NCI-H1048 (cell line): ENCODE data around the gene EFNA5.
"Not testable (repeated sequence)": the region's sequence is repeated elsewhere in the genome, so short reads cannot be mapped to it uniquely, and the experiment has no call there.

ENCODE experiments used
- DNase-seq: peaks from one replicate; lab custom pipeline; 2025; lab: John Stamatoyannopoulos, UW

EFNA5 gene

DNA sequence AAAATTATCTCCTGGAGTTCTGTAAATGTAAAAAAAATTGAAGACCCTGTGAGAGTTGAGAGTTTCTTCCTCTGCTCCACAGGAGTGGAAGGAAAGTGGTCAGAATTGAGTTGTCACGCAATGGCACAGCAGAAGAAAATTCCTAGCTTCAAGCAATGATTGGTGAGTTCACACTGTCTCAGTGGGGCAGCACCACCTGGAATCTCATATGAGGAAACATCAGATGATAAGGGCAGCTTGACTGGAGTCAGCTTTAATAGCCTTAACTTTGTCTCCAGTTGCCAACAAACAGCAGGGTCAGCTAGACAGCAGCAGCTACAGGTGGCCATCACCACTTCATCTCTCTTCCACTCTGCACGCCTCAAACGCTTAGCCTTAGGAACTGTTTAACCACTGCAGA lies 211.1 kb downstream of the EFNA5 start:
- DNase-seq = no peak

DNA sequence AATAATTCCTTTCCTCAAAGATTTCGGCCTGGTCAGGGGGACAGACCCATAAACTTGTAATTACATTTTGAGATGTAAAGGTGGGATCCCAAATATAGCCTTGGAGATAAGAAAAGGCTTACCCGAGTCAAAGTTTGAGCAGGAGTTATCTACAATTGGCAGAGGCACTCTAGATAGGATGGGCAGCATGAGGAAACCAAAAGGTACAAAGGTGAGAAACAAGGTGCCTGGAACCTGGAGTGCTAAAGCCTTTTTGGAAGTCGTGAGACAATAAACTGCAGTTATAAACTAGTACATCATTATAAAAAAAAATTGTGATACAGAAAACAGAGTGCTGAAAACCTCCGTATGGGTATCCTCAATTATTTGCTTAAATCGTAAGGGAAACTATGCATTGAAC lies 212.4 kb downstream of the EFNA5 start:
- DNase-seq = no peak

DNA sequence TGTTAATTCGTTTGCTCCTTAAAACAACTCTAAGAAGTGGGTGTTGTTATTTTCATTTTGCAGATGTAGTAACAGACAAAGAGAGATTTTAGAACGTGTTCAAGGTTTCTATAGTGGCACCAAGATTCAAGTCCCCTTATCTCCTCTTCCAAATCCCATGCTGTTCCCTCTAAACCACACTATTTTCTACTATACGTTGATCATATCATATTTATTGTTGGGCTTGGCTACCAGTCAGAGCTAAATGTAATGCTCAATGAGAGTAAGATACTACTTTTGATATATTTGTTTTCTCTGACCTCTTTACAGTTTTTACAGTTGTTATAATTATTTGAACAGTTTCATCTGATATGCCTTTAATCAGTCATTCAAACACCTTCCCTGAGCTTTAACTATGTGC lies 212.9 kb downstream of the EFNA5 start:
- no peak for DNase-seq

DNA sequence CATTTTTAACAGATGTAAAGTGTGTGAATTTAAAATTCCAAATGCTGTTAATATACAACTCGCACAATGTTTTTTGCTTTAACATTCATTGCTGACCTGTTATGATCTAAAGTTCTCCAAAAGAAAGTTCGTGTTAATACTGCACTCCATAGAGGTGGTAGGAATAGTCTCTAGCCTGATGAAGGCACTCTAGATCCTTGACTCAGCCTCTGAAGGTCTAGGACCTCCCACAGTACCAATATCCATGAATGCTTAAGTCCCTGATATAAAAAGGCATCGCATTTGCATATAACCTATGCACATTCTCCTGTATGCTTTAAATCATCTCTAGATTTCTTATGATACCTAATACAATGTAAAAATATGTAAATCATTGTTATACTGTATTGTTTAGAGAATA lies 213.6 kb downstream of the EFNA5 start:
- DNase-seq = no peak

DNA sequence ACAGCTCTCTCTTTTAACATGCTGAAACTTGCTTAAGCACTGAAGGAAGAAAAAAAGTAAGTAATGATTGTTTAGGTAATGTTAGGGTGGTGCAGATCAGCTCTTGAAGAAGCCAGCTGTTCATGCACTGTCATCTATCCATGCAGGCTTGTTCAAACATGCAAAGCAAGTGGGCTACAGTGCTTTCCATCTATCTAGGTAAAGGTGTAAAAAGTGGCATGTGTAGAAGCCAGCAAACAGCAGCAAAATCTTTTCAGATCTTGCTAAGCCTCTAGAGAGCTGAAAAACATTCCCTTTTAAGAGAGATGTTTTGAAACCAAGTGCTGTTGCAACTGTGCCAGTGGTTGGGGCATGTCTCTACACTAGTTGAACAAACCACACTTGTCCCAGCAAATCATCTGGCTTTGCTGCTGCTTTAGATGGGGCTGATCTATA lies 214.4 kb downstream of the EFNA5 start:
- DNase-seq = no peak

DNA sequence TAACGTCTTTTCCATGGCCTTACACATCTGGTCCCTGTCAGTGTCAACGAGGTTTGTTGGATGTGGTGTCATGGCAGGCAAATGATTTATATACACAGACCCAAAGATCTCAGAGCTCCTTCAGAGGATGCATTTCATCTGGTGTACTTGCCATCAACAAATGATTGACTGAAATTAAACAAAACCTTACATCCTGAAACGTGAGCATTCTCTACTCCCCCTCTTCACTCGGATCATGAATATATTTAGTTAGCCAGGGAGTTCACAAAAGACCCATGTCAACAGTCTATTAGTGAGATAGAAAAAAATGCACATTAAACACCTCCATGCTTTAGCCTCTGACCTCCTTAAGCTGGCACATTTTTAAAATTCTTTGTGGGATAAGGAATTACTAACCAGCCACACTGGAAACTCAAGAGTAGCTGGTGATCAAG lies 215.6 kb downstream of the EFNA5 start:
- DNase-seq = no peak

DNA sequence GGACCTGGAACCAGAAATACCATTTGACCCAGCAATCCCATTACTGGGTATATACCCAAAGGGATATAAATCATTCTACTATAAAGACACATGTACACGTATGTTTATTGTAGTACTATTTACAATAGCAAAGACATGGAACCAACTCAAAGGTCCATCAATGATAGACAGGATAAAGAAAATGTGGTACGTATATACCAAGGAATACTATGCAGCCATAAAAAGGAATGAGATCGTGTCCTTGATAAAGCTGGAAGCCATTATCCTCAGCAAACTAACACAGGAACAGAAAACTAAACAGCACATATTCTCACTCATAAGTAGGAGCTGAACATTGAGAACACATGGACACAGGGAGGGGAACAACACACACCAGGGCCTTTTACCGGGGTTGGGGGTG lies 218.9 kb downstream of the EFNA5 start:
- DNase-seq = not testable (repeated sequence)

DNA sequence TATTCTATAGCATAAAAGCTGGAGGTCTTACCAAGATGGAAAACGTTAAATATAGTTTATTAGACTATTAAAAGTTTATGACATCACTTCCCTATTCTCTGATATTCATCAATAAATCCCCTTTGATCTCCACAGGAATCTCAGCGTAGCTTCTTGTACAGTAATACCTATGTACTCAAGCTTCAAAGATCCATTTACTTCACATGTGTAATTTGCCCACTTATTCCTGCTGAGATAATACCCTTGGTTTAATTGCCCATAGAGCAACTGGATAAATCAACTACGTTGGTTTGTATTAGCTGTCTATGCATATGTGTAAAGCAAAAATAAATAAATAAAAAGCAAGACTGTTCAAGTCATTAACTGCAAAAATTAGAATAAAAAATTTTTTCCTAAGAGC lies 219.7 kb downstream of the EFNA5 start:
- no peak for DNase-seq

DNA sequence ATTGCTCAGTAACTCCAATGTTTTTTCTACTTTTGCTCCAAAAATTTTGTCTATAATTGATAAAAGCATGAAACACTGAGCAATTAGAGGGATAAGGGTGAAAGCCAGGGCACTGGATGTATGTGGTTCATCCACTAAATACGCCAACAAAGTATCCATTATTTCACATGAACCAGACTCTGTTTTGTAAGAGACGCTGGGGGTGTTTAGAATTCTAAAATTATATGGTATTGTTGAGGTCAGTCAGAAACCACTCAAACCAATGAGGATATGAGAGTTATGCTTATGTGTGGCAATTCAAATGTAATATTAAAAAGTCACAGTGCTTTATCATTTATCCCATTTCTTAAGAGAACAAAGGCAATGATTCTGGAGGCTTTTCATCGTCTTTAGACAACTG lies 220.2 kb downstream of the EFNA5 start:
- DNase-seq = no peak

DNA sequence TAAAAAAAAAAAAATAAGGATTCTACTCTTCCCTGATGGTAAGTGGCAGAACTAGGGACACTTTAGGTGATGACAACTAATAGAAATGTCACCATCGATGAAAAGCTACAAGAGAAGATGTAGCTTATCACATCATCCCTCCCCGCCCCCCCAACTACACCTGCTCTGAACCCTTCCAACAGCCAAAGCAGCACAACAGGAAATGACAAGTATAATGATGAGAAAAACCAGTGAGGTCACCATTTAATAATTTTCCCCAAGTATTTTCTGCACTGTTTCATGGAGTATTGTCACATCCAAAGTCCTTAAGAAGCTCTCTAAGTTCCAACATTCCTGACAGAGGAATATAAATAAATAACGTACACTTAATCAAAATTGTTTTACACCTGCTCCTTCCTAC lies 221.4 kb downstream of the EFNA5 start:
- no peak for DNase-seq

DNA sequence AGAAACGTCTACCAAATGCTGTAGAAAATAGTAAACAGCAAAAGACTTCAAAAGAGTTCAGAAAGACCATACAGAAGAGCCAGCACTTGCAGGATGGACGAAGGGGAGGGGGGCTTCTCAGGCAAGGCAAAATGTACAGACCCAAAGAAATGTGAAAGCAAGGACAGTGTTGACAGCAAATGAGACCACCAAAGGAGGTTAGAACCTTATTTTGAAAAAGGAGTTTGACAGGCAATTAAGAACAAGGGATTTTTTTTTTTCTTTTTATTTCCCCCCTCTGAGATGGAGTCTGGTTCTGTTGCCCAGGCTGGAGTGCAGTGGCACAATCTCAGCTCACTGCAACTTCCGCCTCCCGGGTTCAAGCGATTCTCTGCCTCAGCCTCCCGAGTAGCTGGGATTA lies 223.2 kb downstream of the EFNA5 start:
- DNase-seq = no peak

DNA sequence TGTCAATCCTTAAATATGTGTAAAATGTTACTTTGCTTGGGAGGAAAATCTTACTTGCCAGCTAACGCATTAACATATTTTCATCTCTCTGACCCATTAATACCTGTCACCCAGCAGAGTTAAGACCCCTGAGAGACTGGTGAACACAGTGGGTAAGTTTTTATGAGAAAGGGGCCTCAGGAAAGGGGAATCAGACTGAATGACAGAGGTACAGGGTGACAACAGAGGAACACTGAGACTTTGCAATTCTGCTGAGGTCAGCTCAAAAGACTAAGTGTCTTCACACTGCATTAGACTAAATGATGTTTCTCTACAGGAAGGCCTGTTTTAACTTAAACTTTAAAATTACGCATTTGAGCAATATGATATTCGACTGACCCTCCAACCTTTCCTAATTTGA lies 223.8 kb downstream of the EFNA5 start:
- DNase-seq = no peak

DNA sequence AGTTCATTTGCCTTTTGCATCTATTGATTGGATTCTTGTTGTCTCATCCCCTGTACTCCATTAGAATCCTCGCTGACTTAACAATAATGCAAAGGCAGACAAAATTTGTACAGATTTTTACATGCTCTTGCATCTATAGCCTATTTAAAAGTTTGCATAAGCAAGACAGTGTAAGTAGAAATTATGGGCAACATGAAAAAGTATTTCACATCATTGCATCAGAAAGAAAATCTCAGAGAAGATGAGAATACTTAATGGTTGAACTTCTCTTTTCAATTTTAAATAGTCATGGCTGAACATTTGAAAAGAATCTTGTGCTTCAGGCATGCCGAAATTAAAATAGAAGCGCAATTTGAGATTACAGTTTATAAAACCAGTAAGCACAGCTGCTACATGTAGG lies 226.4 kb downstream of the EFNA5 start:
- DNase-seq = no peak

DNA sequence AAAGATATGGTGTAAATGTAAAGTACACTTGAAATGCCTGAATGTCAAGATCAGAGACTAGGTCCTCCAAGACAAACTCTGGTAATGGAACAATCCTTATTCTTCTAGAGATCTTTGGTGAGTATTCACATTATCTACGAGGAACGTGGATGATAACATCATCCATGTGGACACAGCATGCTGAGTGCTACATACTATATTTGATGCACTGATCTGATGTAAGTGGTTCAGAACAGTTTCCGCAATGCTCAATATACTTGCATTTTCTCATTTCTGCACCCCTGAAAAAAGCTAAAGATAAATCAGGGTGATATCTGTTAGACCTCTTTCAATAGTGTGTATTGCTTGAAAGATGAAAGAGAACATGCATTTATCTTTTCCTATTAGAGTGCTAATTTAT lies 226.8 kb downstream of the EFNA5 start:
- DNase-seq = no peak

DNA sequence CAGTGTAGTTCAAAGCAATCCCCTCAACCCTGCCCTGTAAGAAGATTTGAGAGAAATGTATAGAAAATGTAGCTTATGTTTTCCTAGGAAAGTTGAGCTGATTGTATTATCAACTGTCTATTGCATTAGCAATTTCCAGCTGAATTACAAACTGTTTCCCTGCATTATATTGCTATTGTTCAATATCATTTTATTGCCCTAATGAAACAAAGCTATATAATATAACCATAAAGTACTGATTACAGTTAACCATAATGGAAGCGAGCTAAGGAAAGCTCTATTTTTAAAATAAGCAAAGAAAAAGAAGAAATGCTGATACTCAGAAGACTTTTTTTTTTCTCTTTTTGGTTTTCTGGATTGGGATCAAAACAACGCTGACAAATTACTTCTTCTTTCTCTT lies 228.3 kb downstream of the EFNA5 start:
- DNase-seq = no peak

DNA sequence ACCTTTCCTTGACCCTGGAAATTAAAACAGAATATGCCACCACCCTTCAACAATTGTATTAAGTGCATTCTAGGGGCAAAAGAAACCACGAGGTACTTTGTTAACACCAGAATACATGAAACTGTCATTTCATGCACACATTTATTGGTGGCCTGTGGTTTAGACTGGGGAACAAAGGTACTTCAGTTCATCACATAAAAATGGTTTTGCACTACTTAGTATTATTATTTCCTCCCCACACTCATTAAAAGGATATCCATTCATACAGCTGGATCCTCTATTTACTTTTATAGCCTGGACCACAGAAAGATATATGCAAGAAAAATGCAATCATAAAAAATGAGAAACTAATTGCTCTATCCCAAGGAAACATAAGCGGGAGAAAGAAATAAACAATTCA lies 230.9 kb downstream of the EFNA5 start:
- DNase-seq = no peak

DNA sequence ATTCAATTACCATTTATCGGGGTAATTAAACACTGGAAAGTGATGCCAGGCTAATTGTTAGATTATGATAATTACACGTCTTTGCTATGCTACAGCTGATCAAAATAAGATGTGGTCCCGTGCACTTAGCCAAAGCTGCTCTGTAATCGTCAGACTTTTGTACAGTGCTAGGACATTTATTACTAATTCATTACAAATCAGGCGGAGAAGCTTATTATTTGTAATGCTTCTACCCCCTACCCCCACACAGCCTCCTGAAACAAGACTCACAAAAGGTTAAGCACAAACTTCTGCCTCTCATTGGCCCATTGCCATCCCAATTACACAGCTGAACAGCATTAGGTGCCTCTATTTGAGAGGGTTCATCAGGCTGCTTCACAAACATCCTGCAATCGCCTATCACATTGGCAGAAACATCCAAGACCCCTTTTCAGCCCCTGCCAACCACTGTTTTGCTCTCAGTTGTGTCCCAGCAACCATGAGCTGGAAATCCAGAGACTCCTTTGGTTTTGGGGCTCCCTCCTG lies 232.7 kb downstream of the EFNA5 start:
- DNase-seq = no peak

DNA sequence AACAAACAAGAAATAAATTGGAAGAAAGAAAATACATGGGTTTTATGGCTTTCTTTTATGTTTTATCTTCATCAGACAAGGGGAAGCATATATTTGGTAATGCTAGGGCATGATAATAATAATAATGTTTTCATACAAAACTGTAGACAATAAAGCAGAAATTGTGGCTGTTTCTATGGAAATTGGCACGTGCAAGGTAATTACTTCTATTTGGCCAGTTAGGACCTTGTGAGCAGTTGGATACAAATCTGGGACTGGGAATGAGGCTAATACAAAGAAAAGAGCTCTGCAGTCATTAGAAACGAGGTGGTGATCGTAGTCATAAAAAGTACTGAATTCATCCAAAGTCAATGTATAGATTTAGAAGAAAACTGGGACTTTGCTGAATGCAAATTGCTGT lies 233.6 kb downstream of the EFNA5 start:
- no peak for DNase-seq

DNA sequence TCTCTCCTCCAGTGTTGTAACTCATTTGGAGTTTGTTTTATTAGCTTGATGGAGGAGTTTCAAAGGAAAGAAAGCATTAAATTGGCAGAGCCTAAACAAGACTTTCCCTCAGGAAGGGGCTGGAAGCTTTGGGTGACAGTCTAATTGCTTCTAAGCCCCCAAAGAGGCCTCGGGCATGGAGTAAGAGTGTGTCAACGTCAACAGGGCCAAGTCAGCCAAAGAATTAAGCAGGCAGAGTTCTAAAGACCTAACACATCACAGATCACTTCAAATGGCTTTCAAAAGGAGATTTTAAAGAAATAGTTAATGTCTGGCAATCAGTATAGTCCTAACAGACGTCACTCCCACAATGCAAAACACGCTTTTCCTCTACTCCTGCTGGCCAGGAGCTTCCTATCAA lies 234.5 kb downstream of the EFNA5 start:
- no peak for DNase-seq

DNA sequence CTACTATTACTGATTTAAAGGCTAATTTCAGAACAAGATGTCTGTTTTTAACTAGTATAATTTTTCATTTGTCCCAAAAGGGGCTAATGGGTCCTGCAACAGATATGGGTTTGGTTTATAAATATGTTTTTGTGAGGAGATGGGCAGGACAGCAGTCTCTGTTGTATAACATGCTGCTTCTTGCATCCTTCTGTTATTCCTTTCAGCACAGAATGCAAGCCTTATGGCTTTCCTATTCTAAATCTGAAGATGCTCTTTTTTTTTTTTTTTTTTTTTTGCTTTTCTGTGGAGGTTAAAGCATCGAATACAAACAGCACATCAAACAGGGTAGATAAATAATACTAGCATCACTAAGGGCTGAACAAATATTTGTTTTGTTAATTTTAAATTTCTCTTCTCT lies 235.7 kb downstream of the EFNA5 start:
- no peak for DNase-seq

DNA sequence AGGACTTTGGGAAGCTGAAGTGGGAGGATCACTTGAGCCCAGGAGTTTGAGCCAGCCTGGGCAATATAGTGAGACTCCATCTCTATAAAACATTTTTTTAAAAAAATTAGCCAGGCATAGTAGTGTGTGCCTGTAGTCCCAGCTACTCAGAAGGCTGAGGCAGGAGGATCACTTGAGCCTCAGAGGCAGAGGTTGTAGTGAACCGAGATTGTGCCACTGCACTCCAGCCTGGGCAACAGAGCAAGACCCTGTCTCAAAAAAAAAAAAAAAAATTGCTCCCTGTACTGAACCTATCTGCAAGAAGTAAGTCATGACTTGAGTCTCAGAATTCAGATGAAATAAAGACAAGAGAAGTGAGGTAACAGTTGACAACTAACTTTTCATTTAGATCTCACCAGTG lies 237.1 kb downstream of the EFNA5 start:
- not testable (repeated sequence) for DNase-seq

DNA sequence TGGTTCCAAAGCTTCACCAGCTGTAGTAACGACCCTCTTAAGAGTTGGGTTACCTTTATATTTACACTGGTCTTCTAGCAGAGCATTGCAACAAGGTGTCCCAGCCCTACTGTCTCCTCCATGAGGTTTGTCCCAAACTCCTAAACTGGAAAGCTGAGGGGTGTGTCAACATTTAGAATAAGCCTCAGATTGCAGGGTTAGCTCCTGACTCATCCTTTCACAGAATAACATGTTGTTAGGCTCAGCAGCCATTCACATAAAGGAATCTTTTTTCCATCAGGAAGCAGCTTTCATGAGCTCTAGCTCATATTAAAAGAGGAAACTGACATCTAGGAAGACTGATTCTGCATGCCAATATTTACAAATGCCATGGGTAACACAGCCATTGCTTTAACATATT lies 238.7 kb downstream of the EFNA5 start:
- no peak for DNase-seq

DNA sequence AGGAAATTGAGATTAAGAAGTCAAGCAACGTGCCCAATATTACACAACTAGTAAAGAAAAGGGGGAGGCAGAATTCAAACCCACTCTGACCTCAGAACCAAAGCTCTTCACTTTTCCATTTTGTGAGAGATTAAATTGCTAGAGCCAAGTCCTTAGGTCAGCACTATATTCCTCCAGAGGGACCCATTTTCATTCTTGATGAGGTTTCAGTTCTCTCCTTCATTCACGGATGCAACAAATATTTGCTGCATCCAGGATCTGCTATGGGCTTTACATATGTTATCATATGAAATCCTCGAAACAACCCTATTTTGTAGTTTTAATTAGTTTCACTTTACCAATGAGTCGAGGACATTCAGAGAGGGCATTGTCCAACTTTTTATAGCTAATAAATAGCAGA lies 239.2 kb downstream of the EFNA5 start:
- no peak for DNase-seq

DNA sequence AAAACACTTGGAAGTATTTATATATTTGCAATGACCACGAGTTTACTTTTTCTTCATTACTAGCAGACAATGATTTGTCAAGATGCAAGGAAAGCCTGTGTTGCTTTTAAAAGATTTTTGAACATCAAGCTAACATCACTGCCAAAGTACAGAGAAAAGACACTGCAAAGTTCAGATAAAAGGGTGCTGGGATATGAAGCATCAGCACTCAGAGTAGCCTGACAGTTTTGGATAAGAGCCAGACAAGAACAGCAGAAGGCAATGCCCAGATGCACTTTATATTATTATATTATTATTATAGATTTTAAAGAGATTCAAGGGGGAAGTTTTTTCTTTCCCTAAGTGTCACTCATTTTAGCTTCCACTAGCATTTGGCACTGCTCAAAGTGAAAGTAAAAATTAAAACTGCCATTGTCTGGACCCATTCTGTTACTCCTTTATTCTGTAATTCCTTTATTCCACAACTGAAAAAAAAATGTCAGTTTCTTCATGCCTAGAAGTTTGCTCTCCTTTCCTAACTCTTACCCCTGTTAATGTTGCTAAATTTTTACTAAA lies 240.6 kb downstream of the EFNA5 start:
- DNase-seq = no peak
